ENCODE results near the gene DTX3L.

Gene DTX3L

GRCh38 chr3:122564155-122564912, at the start of gene DTX3L, which contains the start of gene PARP9:
DTX3L (plus strand) TSS chr3:122564338; CDS start chr3:122564427, 89 bp downstream.
PARP9 (minus strand) TSS chr3:122564300; CDS start chr3:122559620, 4,680 bp downstream.
- peak; percentile 74 for DNase-seq

GRCh38 chr3:122515020-122515468, 49.1 kb upstream of the DTX3L start:
- DNase-seq: no peak

- DNase-seq: no peak
These were observed 48.3 kb upstream of the DTX3L start for GRCh38 chr3:122515870-122516269.

- DNase-seq: peak; percentile 16
These were observed 47.2 kb upstream of the DTX3L start for GRCh38 chr3:122516846-122517360.

- no peak for DNase-seq
These were observed 44.4 kb upstream of the DTX3L start for GRCh38 chr3:122519693-122520092.

- DNase-seq: no peak
These were observed 43.3 kb upstream of the DTX3L start for GRCh38 chr3:122520861-122521260.

GRCh38 chr3:122523317-122523716, 40.8 kb upstream of the DTX3L start:
- no peak for DNase-seq

- DNase-seq: no peak
These were observed 34.0 kb upstream of the DTX3L start for GRCh38 chr3:122530164-122530563.

GRCh38 chr3:122533480-122533879, 30.7 kb upstream of the DTX3L start:
- DNase-seq: no peak

- DNase-seq: no peak
These were observed 30.2 kb upstream of the DTX3L start for GRCh38 chr3:122533931-122534334.

- no peak for DNase-seq
These were observed 28.0 kb upstream of the DTX3L start for GRCh38 chr3:122535964-122536631.

GRCh38 chr3:122536632-122537001, 27.5 kb upstream of the DTX3L start:
- no peak for DNase-seq

GRCh38 chr3:122538956-122539490, 25.1 kb upstream of the DTX3L start:
- DNase-seq: no peak

- no peak for DNase-seq
These were observed 18.0 kb upstream of the DTX3L start for GRCh38 chr3:122546151-122546550.

GRCh38 chr3:122548076-122548475, 16.1 kb upstream of the DTX3L start:
- DNase-seq: no peak

- DNase-seq: no peak
These were observed 15.5 kb upstream of the DTX3L start for GRCh38 chr3:122548619-122549018.

GRCh38 chr3:122553171-122553570, 11.0 kb upstream of the DTX3L start:
- no peak for DNase-seq

GRCh38 chr3:122555275-122556071, 8.7 kb upstream of the DTX3L start:
- DNase-seq: no peak

- no peak for DNase-seq
These were observed 6.8 kb upstream of the DTX3L start for GRCh38 chr3:122557356-122557755.

- DNase-seq: no peak
These were observed 5.5 kb upstream of the DTX3L start for GRCh38 chr3:122558605-122559004.

GRCh38 chr3:122559906-122560305, 4.2 kb upstream of the DTX3L start:
- no peak for DNase-seq

- DNase-seq: peak; percentile 36
These were observed 3.5 kb upstream of the DTX3L start for GRCh38 chr3:122560680-122561079.
